ENCODE measurements around the gene DAB2IP.

DNA sequence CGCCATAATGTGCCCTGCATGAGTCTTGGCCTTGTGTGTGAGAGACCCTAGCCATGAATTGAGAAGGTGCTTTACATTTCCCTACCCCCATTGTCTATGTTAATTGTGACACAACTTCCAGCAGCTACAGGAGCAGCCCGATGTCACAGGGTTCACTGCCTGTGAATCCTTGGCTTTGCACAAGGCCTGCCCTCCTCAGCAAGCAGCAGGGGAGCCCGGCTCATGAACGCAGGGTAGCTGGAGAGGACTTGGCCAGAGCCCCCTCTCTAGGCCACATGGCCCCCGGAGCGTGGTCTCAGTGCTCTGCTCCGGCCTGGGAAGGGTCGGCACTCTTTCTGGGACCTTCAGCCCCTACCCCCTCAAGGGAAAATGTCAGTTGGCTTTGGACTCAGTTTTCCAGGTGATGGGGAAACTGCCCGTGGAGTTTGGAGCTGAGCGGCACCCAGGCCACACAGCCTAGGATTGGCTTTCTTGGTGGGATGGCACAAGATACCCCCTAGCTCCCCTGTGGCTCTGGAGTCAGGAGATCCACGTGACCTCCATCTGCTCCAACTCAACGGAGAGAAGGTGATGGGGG lies 160.8 kb downstream of the DAB2IP start:
- TF ChIP-seq POLR2A (IDR thresholded peaks at IDR 0.05; ENCODE audit: borderline replicate concordance, extremely low read depth, insufficient read depth, insufficient read length) (no peak), RAD21 (IDR thresholded peaks at IDR 0.05; ENCODE audit: low read depth) (no peak), YY1 (IDR thresholded peaks at IDR 0.05; ENCODE audit: extremely low read depth, insufficient replicate concordance, low read depth, low read length) (no peak), POLR2AphosphoS5 (IDR thresholded peaks at IDR 0.05; ENCODE audit: low read depth, low read length) (no peak), JUND (IDR thresholded peaks at IDR 0.05) (no peak), EZH2phosphoT487 (IDR thresholded peaks at IDR 0.05; ENCODE audit: borderline replicate concordance) (no peak)
- TF ChIP-seq, protein P1, sequence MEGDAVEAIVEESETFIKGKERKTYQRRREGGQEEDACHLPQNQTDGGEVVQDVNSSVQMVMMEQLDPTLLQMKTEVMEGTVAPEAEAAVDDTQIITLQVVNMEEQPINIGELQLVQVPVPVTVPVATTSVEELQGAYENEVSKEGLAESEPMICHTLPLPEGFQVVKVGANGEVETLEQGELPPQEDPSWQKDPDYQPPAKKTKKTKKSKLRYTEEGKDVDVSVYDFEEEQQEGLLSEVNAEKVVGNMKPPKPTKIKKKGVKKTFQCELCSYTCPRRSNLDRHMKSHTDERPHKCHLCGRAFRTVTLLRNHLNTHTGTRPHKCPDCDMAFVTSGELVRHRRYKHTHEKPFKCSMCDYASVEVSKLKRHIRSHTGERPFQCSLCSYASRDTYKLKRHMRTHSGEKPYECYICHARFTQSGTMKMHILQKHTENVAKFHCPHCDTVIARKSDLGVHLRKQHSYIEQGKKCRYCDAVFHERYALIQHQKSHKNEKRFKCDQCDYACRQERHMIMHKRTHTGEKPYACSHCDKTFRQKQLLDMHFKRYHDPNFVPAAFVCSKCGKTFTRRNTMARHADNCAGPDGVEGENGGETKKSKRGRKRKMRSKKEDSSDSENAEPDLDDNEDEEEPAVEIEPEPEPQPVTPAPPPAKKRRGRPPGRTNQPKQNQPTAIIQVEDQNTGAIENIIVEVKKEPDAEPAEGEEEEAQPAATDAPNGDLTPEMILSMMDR (IDR thresholded peaks at IDR 0.05 in 2 of 3, conservative IDR thresholded peaks at IDR 0.05 in 1 of 3; ENCODE audit: borderline replicate concordance in 1 of 3, insufficient read depth in 1 of 3, low read depth in 2 of 3, low read length in 2 of 3) = no peak
- TF ChIP-seq, protein P2, sequence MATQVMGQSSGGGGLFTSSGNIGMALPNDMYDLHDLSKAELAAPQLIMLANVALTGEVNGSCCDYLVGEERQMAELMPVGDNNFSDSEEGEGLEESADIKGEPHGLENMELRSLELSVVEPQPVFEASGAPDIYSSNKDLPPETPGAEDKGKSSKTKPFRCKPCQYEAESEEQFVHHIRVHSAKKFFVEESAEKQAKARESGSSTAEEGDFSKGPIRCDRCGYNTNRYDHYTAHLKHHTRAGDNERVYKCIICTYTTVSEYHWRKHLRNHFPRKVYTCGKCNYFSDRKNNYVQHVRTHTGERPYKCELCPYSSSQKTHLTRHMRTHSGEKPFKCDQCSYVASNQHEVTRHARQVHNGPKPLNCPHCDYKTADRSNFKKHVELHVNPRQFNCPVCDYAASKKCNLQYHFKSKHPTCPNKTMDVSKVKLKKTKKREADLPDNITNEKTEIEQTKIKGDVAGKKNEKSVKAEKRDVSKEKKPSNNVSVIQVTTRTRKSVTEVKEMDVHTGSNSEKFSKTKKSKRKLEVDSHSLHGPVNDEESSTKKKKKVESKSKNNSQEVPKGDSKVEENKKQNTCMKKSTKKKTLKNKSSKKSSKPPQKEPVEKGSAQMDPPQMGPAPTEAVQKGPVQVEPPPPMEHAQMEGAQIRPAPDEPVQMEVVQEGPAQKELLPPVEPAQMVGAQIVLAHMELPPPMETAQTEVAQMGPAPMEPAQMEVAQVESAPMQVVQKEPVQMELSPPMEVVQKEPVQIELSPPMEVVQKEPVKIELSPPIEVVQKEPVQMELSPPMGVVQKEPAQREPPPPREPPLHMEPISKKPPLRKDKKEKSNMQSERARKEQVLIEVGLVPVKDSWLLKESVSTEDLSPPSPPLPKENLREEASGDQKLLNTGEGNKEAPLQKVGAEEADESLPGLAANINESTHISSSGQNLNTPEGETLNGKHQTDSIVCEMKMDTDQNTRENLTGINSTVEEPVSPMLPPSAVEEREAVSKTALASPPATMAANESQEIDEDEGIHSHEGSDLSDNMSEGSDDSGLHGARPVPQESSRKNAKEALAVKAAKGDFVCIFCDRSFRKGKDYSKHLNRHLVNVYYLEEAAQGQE (IDR thresholded peaks at IDR 0.05; ENCODE audit: low read depth) = no peak
- TF ChIP-seq, protein P3, sequence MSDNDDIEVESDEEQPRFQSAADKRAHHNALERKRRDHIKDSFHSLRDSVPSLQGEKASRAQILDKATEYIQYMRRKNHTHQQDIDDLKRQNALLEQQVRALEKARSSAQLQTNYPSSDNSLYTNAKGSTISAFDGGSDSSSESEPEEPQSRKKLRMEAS (IDR thresholded peaks at IDR 0.05) = no peak

Data from HCT116 (cell line).